HG03045 (cell line): Measurements from ENCODE around the gene MEP1B.
"Not testable (repeated sequence)": the region's sequence is repeated elsewhere in the genome, so short reads cannot be mapped to it uniquely, and the experiment has no call there.

Source experiments
- ATAC-seq: cut with Tn5 transposase; IDR thresholded peaks from one replicate; pipeline ENCODE4 v1.9.1; 2021; ENCODE audit warnings: mild to moderate bottlenecking, moderate library complexity; ENCODE audit not compliant: unreplicated experiment

The MEP1B gene

GRCh38 chr18:32208577-32208976 is 18.7 kb downstream of the MEP1B start:
- no peak for ATAC-seq

GRCh38 chr18:32209685-32210445 is 20.0 kb downstream of the MEP1B start:
- no peak for ATAC-seq

- no peak for ATAC-seq
These were observed 23.9 kb downstream of the MEP1B start for GRCh38 chr18:32213693-32214092.

DNA sequence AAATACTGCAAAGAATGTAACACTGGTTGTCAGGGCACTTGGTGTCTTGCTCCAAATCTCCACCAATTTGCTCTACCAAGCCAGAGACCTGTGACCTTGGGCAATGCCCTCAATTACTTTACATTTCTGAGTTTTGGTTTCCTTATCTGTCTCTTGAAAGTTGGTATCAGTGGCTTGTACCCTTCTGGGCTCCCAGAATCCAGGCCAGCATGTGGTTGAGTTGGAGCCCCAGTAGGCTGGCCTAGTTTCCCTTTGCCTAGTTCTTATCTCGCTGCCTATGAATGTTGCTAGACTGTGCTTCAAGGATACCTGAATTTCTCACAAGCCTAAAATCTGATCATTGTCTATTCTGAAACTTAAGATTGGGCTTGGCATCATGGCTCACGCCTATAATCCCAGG is 26.6 kb downstream of the MEP1B start:
- no peak for ATAC-seq

GRCh38 chr18:32219431-32220018 is 29.7 kb downstream of the MEP1B start:
- ATAC-seq, result no peak

DNA sequence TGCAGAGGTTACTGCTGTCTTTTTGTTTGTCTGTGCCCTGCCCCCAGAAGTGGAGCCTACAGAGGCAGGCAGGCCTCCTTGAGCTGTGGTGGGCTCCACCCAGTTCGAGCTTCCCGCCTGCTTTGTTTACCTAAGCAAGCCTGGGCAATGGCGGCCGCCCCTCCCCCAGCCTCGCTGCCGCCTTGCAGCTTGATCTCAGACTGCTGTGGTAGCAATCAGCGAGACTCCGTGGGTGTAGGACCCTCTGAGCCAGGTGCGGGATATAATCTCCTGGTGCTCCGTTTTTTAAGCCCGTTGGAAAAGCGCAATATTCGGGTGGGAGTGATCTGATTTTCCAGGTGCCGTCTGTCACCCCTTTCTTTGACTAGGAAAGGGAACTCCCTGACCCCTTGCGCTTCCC is 43.5 kb downstream of the MEP1B start:
- not testable (repeated sequence) for ATAC-seq

GRCh38 chr18:32237049-32237448 is 47.2 kb downstream of the MEP1B start:
- no peak for ATAC-seq

DNA sequence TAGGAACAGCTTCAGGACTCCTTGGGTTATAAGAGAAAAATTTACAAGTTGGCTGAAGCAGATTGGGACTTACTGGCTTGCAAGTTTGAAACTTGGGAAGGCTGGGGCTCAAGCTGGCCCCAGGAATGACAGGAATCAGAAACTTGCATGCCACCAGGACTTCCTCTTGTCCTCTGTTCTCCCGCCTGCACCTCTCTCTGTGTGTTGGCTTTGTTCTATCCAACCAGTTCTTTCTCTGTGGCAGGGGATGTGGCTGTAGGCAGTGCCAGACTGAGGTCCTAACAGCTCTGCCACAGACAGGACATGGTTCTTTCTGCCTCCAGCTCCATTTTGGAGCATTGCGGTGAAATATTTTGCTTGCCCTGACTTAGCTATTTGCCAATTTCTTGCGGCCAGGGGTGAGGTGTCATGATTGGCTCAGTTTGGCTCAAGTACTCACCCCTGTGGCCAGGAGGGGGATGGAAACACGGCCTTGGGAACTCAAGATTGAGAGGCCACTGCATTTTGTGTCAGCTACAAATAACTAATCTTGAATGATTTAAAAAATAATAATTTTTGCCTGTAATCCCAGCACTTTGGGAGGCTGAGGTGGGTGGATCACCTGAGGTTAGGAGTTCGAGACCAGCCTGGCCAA is 48.9 kb downstream of the MEP1B start:
- ATAC-seq, result no peak

DNA sequence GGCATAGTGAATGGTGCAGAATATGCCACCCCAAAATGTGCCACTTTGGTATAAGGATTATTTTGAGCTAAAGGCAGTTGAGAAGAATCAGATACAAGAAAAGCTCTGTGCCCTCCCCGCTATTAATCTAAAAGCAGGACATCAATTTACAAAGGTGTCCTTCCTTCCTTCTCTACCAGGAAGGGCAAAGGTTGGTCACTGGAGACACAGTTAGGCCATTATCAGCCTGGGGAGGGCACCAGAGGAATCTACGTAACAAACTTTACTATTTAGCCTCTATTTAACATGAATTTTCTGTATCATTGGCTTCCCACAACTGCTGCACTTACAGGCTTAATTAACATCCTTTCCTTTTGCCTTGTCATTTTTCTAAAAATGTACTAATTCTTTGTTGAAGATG is 52.6 kb downstream of the MEP1B start:
- no peak for ATAC-seq

DNA sequence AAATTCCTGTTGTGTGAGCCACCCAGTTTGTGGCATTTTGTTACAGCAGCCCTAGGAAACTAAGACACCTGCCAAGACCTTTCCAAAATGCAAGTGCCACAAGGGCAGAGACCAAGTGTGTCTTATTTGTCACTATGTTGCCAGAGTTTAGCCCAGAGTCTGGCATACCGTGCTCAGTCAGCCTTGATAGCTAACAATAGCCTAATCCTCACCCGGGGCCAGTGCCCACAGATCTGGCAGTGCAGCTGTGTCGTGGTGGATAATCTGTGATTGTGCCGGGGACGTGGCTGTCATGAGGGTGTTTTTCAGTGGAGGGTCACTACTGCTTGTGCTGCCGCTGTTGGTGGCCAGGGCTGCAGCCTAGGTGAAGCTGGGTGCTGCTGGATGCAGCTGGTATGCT is 53.5 kb downstream of the MEP1B start:
- ATAC-seq, result no peak

DNA sequence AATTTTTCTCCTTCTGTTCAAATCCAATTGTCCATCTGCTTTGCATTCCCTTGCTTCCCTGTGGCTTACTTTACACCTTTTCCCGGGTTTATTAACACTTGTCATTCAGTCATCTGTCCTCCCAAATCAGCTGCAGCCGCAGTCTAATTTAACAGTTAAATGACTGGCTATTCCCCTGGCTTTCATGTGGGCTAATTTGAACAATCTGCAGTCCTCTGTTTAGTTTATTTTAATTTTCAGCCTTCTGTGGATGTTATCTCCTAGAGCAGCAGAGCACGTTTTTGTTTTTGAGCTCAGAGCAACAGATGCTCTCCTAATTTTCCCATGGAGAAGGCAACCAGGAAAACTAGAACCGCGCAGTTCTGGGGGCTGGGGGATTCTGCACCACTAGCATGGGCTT is 55.0 kb downstream of the MEP1B start:
- ATAC-seq, result no peak

GRCh38 chr18:32249147-32249929 is 59.5 kb downstream of the MEP1B start:
- no peak for ATAC-seq

- no peak for ATAC-seq
These were observed 61.6 kb downstream of the MEP1B start for GRCh38 chr18:32251466-32251865.

DNA sequence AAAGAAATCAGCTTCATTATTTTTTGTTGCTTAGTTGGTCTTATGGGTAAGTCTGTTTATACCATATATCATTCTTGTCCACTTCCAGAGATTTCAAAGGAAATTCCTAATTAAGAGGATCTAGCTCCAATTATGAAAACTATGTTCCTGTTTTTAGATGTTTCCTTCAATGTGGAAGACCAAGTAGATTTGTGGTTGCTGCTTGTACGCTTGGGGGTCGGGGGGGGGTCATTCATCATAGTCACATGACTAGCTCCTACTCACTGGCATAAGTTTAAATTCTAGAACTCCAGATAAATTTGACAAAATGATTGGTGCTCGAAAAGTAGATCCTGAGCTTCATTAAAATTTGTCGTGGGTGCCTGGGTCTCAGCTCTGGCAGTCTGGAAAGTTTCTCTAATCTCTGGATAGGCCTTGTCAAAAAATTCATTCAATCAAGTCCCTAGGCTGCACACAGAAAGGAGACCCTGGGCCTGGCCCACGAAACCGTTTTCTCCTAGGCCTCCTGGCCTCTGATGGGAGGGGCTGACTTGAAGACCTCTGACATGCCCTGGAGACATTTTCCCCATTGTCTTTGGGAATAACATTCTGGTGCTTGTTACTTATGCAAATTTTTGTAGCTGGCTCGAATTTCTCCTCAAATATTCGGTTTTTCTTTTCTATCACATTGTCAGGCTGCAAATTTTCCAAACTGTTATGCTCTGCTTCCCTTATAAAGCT is 62.5 kb downstream of the MEP1B start:
- ATAC-seq, result no peak

DNA sequence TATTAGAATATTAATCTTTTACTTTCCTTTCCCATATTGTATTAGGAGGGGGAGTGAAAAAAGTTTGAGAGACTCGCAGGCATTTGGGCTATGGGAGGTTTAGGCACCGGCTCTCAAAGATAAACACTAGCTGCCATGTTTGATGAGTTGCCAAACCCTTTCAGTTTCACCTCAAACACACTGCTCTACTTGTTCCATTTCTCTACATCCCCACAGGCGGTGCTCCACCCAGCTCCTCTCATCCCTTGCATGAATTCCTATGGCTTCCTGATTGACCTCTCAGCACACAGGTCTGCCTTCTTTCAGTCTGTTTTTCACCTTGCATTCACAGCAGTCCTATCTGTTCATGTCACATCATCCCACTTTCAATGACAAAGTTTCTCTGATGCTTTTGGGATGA is 65.7 kb downstream of the MEP1B start:
- ATAC-seq, result no peak

DNA sequence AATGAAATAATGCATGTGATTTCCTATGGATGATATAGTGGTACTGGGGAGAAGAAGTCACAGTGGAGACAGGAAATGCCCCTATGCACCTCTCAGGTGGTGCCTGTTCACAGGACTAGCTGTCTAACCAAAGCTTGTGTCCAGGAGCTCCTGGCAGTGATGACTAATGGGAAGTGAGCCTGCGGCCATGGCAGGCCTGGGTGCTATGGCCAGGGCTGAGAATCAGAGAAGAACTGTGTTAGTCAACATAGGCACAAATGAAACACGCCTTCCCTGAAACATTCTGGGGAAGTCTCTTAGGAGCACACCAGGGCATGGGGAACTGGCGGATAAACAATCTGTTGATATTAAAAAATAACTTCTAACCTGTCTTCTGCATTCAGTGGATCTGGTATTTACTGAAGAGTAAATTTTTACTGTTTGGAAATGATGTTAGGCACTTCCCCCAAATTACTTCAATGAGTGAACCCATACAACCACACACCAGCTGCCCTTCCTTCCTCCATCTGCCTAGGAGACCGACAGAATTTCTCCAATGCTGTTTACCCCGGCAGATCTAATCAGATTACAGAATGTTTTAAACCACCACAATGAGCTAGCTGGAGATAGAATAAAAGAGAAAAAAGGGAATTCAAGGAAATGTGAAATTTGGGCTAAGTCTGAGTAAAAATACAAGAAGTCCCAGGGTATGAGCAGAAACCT is 67.4 kb downstream of the MEP1B start:
- ATAC-seq, result no peak

DNA sequence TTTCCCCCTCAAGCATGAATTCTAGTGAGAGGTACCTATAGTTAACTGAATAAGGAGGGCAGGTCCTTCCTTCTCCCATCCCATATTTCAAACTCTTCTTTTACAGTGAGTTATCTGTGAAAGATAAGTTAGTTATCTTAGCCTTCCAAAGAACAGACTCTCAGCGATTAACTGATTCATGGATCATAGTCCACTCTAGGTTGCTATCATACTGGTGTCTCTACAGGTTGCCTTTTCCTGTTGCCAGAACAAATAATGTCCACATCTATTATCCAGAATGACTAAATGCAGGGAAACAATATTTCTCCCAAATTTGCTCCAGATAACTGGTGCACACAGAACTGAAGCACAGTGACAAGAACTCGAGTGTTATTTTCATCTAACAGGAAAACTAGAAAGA is 68.3 kb downstream of the MEP1B start:
- no peak for ATAC-seq

DNA sequence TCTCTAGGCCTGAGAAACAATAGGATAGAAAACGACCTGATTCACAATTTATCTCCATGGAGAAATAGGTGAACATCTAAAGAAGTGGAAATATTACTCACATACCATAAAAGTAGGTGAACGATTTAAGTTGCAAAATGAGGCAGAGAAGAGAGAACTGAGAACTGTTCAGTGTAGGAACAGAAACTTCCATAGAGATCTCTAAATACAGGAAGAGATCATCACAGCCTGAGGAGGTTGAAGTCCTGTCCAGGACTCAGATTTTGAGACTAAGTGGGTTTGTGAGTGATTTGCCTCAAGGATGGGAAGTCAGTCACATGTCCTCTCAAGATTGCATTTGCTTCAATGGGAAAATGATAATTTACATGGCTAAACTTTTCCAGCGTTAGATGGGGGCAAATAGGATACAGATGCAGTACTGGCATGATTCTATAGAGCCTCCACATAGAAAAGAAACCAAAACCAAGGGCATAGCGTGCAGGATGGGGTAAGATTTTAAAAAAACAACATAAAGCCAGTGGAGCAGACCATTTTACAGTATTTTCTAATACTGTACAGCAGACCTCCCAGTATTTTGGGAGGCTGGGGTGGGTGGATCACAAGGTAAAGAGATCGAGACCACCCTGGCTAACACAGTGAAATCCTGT is 68.8 kb downstream of the MEP1B start:
- ATAC-seq, result no peak

DNA sequence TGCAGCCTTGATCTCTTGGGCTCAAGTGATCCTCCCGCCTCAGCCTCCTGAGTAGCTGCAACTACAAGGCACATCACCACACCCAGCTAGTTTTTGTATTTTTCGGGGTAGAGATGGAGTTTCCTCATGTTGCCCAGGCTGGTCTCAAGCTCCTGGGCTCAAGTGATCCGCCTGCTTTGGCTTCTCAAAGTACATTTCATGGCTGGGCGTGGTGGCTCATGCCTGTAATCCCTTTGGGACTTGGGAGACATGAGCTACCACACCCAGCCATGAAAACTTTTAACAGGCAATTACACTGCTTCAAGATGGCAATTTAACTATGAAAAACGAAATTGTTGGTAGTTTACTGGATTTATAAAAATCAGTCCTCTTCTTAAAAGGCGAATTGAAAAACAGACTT is 69.7 kb downstream of the MEP1B start:
- no peak for ATAC-seq

DNA sequence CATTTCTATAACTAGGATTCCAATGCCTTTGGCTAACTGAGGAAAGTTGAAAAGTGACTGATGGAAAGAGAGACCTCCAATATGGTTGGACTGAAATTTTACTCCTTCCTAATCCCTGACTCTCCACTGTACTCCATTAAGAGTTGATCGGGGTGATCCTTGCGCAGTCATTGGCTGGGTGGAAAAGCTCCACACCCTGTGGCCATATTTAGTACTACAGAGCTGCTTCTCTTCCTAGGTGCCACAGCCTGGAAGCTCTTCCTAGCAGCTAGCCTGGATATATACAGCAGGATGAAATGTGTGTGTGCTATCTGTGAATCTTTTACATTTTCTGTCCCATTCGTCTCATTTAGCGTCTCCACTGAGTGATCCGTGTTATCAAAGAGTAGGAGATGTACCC is 71.2 kb downstream of the MEP1B start:
- ATAC-seq, result no peak
